Measurements from ENCODE around the gene PCYT2. TPM values are rescaled to one million over a fixed set of nuclear protein-coding genes. Genes with fewer than 3 reads are reported as not detected.
A peak's percentile ranks its signal among the peaks of the same experiment; 100 is the strongest.

The PCYT2 gene
- total and polyA plus RNA-seq, 2 donors (not counting 3 experiments of a cell fraction or from before 2014, with no cell fraction given) = 52.0 to 57.1 TPM

- dilution Hi-C loops (cut with MboI; ENCODE audit: extremely low pct_ligation_motif_present, low sequenced_read_pairs) (no loop called here), intact Hi-C loops (cut with micrococcal nuclease) (no loop called here)
- Histone ChIP-seq H3K79me2 (ENCODE audit: control insufficient read depth, insufficient read depth, low read length) (no peaks in the 10 kb centered on the region), H2AFZ (ENCODE audit: low read depth, low read length) (no peak overlapping the region), H4K20me1 (replicated peaks; ENCODE audit: control insufficient read depth, extremely low read depth, insufficient read depth, low read length) (no peaks in the 10 kb centered on the region), H3K36me3 (ENCODE audit: control insufficient read depth in 2 of 2, extremely low read depth in 1 of 2, insufficient read depth in 2 of 2, low read length in 2 of 2) (no peaks in the 10 kb centered on the region), H3K27ac (ENCODE audit: insufficient read depth, low read depth, low read length) (no peak overlapping the region), H3K9me1 (replicated peaks; ENCODE audit: control insufficient read depth, extremely low read depth, insufficient read depth, low read length) (no peaks in the 10 kb centered on the region), H3K4me1 (ENCODE audit: control insufficient read depth, extremely low read depth, insufficient read depth, low read length) (no peaks in the 10 kb centered on the region), H3K4me2 (ENCODE audit: insufficient read depth, low read length) (no peak overlapping the region), H3K9me3 (replicated peaks; ENCODE audit: control insufficient read depth, insufficient read depth, low read length) (no peaks in the 10 kb centered on the region), H3K27me3 (ENCODE audit: control insufficient read depth in 2 of 2, insufficient read depth in 2 of 2, low read length in 2 of 2) (peaks cover 36 to 50% of the 10 kb centered on the region in 2 experiments), H3K9ac (replicated peaks; ENCODE audit: extremely low read depth, insufficient read depth, low read length) (no peak overlapping the region), H3K4me3 (replicated peaks in 1 of 3; ENCODE audit: insufficient read depth in 1 of 3, low read depth in 1 of 3, low read length in 3 of 3) (no peak overlapping the region)
- BruUV-seq (replicated peaks) = no TSS peak
- TF ChIP-seq GATA2 (IDR thresholded peaks at IDR 0.05; ENCODE audit: insufficient read depth, insufficient read length, low read depth, low read length) (no peak), EZH2 (IDR thresholded peaks at IDR 0.05; ENCODE audit: borderline replicate concordance, low read depth, low read length, severe bottlenecking) (peak; percentile 100)
- POLR2A ChIA-PET = no interaction called here
- FAIRE-seq (no peak), DNase-seq (ENCODE audit: low read depth, low spot score) (no peak)
- CTCF ChIA-PET = interaction anchor here (0.9 to 2.6 kb wide), 36 partner anchors 10 to 237 kb away, joined by 3 to 345 read pairs (median 6); partner anchors contain the start of genes ASPSCR1, CENPX, DCXR and GPS1
Measured at GRCh38 chr17:81960130-81960958, 49.1 kb upstream of the PCYT2 start.

- no peaks in the 10 kb centered on the region for H3K4me1 ChIP-seq (ENCODE audit: control insufficient read depth, extremely low read depth, insufficient read depth, low read length)
- CTCF ChIA-PET = interaction anchor here (0.5 to 2.6 kb wide), 39 partner anchors 9 to 578 kb away, joined by 3 to 345 read pairs (median 5); partner anchors contain the start of genes ASPSCR1, CENPX, DCXR and GPS1
- no peak overlapping the region for H3K4me2 ChIP-seq (ENCODE audit: insufficient read depth, low read length)
- intact Hi-C loops (cut with micrococcal nuclease) = loop anchor here (1.0 kb wide), 1 partner anchor 63 kb away; the partner anchor contains the start of gene CENPX
- TF ChIP-seq MAX (IDR thresholded peaks at IDR 0.05; ENCODE audit: insufficient read depth, insufficient read length) = no peak
- peak; percentile 60 to 75 for TF ChIP-seq CTCF (IDR thresholded peaks at IDR 0.05; ENCODE audit: extremely low read depth in 1 of 2, insufficient read depth in 1 of 2, low read depth in 1 of 2, low read length in 2 of 2)
- H3K27me3 ChIP-seq (ENCODE audit: control insufficient read depth in 2 of 2, insufficient read depth in 2 of 2, low read length in 2 of 2) = peaks cover 34 to 47% of the 10 kb centered on the region in 2 experiments
- dilution Hi-C loops (cut with MboI; ENCODE audit: extremely low pct_ligation_motif_present, low sequenced_read_pairs) = no loop called here
- no TSS peak for BruUV-seq (replicated peaks)
- no peak overlapping the region for H3K4me3 ChIP-seq (replicated peaks in 1 of 3; ENCODE audit: insufficient read depth in 1 of 3, low read depth in 1 of 3, low read length in 3 of 3)
- FAIRE-seq (no peak), DNase-seq (ENCODE audit: low read depth, low spot score) (peak; percentile 18)
- H4K20me1 ChIP-seq (replicated peaks; ENCODE audit: control insufficient read depth, extremely low read depth, insufficient read depth, low read length) = no peaks in the 10 kb centered on the region
- H3K27ac ChIP-seq (ENCODE audit: insufficient read depth, low read depth, low read length) = no peak overlapping the region
- POLR2A ChIA-PET = no interaction called here
- H3K9ac ChIP-seq (replicated peaks; ENCODE audit: extremely low read depth, insufficient read depth, low read length) = no peak overlapping the region
- H3K79me2 ChIP-seq (ENCODE audit: control insufficient read depth, insufficient read depth, low read length) = no peaks in the 10 kb centered on the region
- peak overlapping the region; percentile 14 for H2AFZ ChIP-seq (ENCODE audit: low read depth, low read length)
- no peaks in the 10 kb centered on the region for H3K36me3 ChIP-seq (ENCODE audit: control insufficient read depth in 2 of 2, extremely low read depth in 1 of 2, insufficient read depth in 2 of 2, low read length in 2 of 2)
- no peaks in the 10 kb centered on the region for H3K9me3 ChIP-seq (replicated peaks; ENCODE audit: control insufficient read depth, insufficient read depth, low read length)
- no peaks in the 10 kb centered on the region for H3K9me1 ChIP-seq (replicated peaks; ENCODE audit: control insufficient read depth, extremely low read depth, insufficient read depth, low read length)
Measured at GRCh38 chr17:81959362-81960129, 48.3 kb upstream of the PCYT2 start.

All from endothelial cell of umbilical vein (primary cell).